AG04450 (cell line): Measurements from ENCODE around the gene NABP2. TPM values are rescaled to one million over a fixed set of nuclear protein-coding genes. Genes with fewer than 3 reads are reported as not detected.

ENCODE experiments used
- CTCF ChIA-PET: fragments of 300-600, 350-600 bp; formaldehyde crosslinking; extraction: SDS; loops from one replicate; lab custom pipeline; 2022; ENCODE audit warnings: antibody characterized with exemption, inconsistent platforms; lab: Charles Lee
- POLR2A ChIA-PET: fragments of 350-600 bp; formaldehyde crosslinking; extraction: SDS; loops from one replicate; lab custom pipeline; 2021; ENCODE audit warnings: antibody characterized with exemption, inconsistent platforms; lab: Yijun Ruan, JAX
- DNase-seq: peaks from one replicate; pipeline ENCODE4 v3.0.0-alpha.2; 2011; ENCODE audit warnings: low read depth, low spot score
- H3K27ac ChIP-seq: one replicate; pipeline ENCODE4 v1.5.1; 2012; ENCODE audit warnings: low read depth, low read length, control low read depth
- H3K27me3 ChIP-seq: one replicate; pipeline ENCODE4 v1.6.0; 2012; ENCODE audit warnings: low read length; ENCODE audit not compliant: control insufficient read depth, insufficient read depth
- H3K4me3 ChIP-seq: 2 replicates; pipeline ENCODE4 v1.5.1; 2011; ENCODE audit warnings: mild to moderate bottlenecking, low read depth, low read length, control low read depth
- H3K9me3 ChIP-seq: 2 replicates; pipeline ENCODE4 v1.5.1; 2012; ENCODE audit warnings: low read length; ENCODE audit not compliant: control insufficient read depth, insufficient read depth
- CTCF ChIP-seq: IDR thresholded peaks from 2 replicates; pipeline ENCODE4 v1.5.1; 2011; ENCODE audit warnings: low read depth, low read length, control low read depth, inconsistent platforms
- polyA plus RNA-seq: library from polyadenylated mRNA; depleted of rRNA; stranded (reverse); fragments of >200 nt; gene quantifications from 2 replicates; pipeline ENCODE4 v1.2.3, GENCODE V29; 2011

Gene NABP2
- polyA plus RNA-seq, 1 experiment = 52.5 TPM

DNA sequence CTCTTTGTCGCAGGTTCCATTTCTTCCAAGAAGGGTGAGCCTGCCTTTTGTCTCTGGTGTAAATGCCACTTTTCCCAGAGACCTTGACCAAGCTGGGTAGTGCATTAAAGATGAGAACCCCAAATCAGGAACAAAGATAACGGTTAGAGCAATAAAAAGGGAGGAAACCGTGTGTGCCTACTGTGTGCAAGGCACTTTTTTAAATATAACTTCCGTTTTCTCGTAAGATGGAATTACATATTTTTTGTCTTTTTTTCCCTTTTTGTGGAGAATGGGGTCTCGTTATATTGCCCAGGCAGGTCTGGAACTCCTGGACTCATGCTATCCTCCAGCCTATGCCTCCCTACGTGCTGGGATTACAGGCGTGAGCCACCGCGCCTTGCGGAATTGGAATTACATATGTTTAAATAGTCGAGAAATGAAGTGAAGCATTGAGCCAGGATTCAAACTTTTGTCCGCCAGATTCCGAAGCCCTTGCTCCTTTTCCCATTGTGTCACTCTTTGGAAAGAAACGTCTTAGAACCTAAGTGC lies 506 bp upstream of the NABP2 start:
- CTCF ChIA-PET = interaction anchor here (0.6 to 4.2 kb wide), 2 partner anchors 14 to 33 kb away, joined by 5 to 73 read pairs; partner anchors contain the start of gene SMARCC2
- H3K27me3 ChIP-seq = no peaks in the 10 kb centered on the region
- no peak for TF ChIP-seq CTCF
- no peaks in the 10 kb centered on the region for H3K9me3 ChIP-seq
- H3K4me3 ChIP-seq = peak overlapping the region; percentile 37; the same call in 1 of the 2 replicates
- peak overlapping the region; percentile 73 for H3K27ac ChIP-seq
- no peak for DNase-seq
- POLR2A ChIA-PET = no interaction called here

DNA sequence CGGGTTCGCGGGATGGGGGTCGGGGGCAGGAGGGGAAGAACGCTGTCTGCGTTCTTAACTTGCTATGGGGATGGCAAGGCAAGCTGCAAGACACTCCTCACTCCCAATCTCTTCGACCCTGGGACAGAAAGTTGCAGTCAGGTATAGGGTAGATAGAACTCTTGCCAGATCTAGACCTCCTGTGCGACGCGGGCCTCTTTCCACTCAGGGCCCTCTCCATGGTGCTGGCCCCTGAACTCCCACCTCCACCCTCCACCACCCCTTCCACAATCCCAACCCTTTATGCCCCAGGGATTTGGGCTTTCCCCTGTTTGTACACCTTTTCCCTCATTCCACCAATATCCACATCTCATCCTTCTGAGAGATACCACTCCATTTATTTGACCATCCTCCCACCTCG lies 812 bp downstream of the NABP2 start:
- POLR2A ChIA-PET = no interaction called here
- CTCF ChIA-PET = interaction anchor here (1.2 kb wide), 1 partner anchor 36 kb away, joined by 3 read pairs; the partner anchor contains the start of gene SMARCC2
- no peak for DNase-seq

GRCh38 chr12:56229082-56229481 lies 4.9 kb downstream of the NABP2 start:
- POLR2A ChIA-PET = no interaction called here
- Histone ChIP-seq H3K4me3 (no peak overlapping the region), H3K27ac (no peak overlapping the region), H3K9me3 (no peaks in the 10 kb centered on the region), H3K27me3 (no peaks in the 10 kb centered on the region)
- no peak for DNase-seq
- TF ChIP-seq CTCF = no peak
- CTCF ChIA-PET = interaction anchor here (1.1 kb wide), 1 partner anchor 40 kb away, joined by 4 read pairs; the partner anchor contains the start of gene SMARCC2

More for the DNA sequence above, 812 bp downstream of the NABP2 start:
- H3K9me3 ChIP-seq = no peaks in the 10 kb centered on the region
- H3K4me3 ChIP-seq = peak overlapping the region; percentile 82
- H3K27me3 ChIP-seq = no peaks in the 10 kb centered on the region
- TF ChIP-seq CTCF = no peak
- no peak overlapping the region for H3K27ac ChIP-seq

DNA sequence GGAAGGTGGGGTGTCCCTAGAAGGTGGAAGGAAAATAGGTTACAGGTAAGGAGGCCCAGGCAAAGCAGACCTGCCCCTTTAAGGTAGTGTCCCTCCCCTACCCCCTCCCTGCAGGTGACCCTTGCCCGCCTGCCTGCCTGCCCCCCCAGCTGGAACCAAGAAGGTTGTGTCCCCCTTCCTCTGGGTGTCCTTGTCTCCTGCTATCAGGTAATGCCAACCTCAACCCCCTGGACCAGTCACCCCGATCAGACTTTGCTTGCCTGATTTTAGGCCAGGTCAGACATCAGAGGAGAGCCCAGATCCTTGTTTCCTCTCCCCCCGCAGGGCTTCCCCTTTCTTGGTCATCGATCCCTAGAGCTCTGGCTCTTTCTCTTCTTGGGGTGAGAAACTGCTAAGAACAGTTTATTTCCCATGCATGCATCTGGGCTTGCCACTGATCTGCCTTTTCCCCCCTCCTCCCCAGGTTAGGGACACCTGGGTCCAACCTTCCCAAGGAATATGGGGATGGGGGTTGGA lies 5.8 kb downstream of the NABP2 start, which contains the start of gene SLC39A5:
SLC39A5 (plus strand) TSS at position 136 of the 516 bp plus-strand sequence. CDS start 1,224 bp downstream, outside the sequence.
- TF ChIP-seq CTCF = no peak
- Histone ChIP-seq H3K9me3 (no peaks in the 10 kb centered on the region), H3K27me3 (no peaks in the 10 kb centered on the region), H3K27ac (no peak within 1 kb of the TSS), H3K4me3 (no peak within 1 kb of the TSS)
- DNase-seq = no peak
- POLR2A ChIA-PET = interaction anchor here (0.7 to 1.5 kb wide), 3 partner anchors 33 to 41 kb away, joined by 3 to 4 read pairs (median 3); partner anchors contain the start of gene SMARCC2
- CTCF ChIA-PET = interaction anchor here (1.3 kb wide), 1 partner anchor 41 kb away, joined by 4 read pairs; the partner anchor contains the start of gene SMARCC2
